Breast epithelium (tissue), 4 donors: ENCODE measurements around the gene SIL1. TPM values are rescaled to one million over a fixed set of nuclear protein-coding genes. Genes with fewer than 3 reads are reported as not detected.

ENCODE experiments used
- DNase-seq, 2 donors: peaks; one replicate each; pipeline ENCODE4 v3.0.0-alpha.2; 2019; ENCODE audit warnings: low spot score in 2 of 2
- H3K27ac ChIP-seq, 2 donors: fragments of 200-600 bp; sonication (generic) in 1 of 2; one replicate each; pipeline ENCODE4 v1.5.1; 2016 to 2019; ENCODE audit warnings: mild to moderate bottlenecking in 1 of 2
- H3K27me3 ChIP-seq, 2 donors: fragments of 200-600 bp; sonication (generic) in 1 of 2; one replicate each; pipeline versions ENCODE4 v1.5.1 to v1.6.0; 2017 to 2019; ENCODE audit warnings: control low read depth in 1 of 2, mild to moderate bottlenecking in 1 of 2
- H3K36me3 ChIP-seq: fragments of 200-600 bp; one replicate; pipeline ENCODE4 v1.5.1; 2019
- H3K4me1 ChIP-seq, 2 donors: fragments of 200-600 bp; sonication (generic); one replicate each; pipeline ENCODE4 v1.5.1; 2016 to 2019; ENCODE audit warnings: control low read depth in 1 of 2
- H3K4me3 ChIP-seq, 3 donors: fragments of 200-600 bp; sonication (generic); 1 replicate in 2 of 3; 2 replicates in 1 of 3; pipeline ENCODE4 v1.5.1; 2016 to 2019; ENCODE audit warnings: mild to moderate bottlenecking in 3 of 3, moderate library complexity in 2 of 3
- H3K9me3 ChIP-seq, 2 donors: fragments of 200-600 bp; sonication (generic) in 1 of 2; one replicate each; pipeline ENCODE4 v1.5.1; 2016 to 2019; ENCODE audit warnings: control low read depth in 1 of 2
- POLR2A ChIP-seq: fragments of 450-650 bp; IDR thresholded peaks from one replicate; pipeline ENCODE4 v1.6.1; 2016; ENCODE audit warnings: antibody characterized with exemption, mild to moderate bottlenecking, moderate library complexity
- POLR2AphosphoS5 ChIP-seq, 3 donors: sonication (generic); formaldehyde crosslinking; IDR thresholded peaks; one replicate each; pipeline ENCODE4 v1.6.1; 2017; ENCODE audit warnings: antibody characterized with exemption in 3 of 3
- intact Hi-C: fragments of 100-400 bp; cut with DNase I; formaldehyde crosslinking; loops from one replicate; pipeline ENCODE4 v1.15.1; 2023; ENCODE audit warnings: low total_unique reads
- total RNA-seq, 3 donors: library from RNA; depleted of rRNA; stranded (reverse); fragments of >200 nt; gene quantifications; one replicate each; pipeline ENCODE4 v1.1.0, GENCODE V29; 2016
- TF ChIP-seq, protein P1 (sequence below), 3 donors: fragments of 450-650 bp; IDR thresholded peaks; one replicate each; pipeline ENCODE4 v1.5.1; 2016 to 2017; ENCODE audit warnings: antibody characterized with exemption in 3 of 3, mild to moderate bottlenecking in 3 of 3, moderate library complexity in 3 of 3

The SIL1 gene
- total RNA-seq, 3 donors from 2014 or later: 29.9 to 63.9 (median 48.2) TPM

DNA sequence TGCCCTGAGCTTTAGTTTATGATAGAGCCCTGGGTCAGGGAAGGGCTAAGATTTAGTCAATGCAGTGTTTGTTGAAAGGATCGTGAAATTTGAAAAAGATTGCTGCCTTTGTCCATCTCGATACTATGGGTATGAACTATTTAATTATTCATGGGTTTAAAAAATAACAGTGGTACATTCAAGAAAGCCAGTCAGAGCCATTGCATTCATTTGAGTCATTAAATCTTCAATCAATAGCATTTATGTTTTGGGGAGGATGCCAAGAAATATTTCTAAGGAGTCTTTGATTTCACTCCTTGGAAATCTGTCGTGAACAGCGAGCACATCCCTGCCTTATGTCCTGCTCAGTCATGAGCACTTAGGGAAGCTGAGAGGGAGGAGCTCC is 268.6 kb downstream of the SIL1 start:
- H3K27ac ChIP-seq: peak overlapping the region; percentile 36 to 51

DNA sequence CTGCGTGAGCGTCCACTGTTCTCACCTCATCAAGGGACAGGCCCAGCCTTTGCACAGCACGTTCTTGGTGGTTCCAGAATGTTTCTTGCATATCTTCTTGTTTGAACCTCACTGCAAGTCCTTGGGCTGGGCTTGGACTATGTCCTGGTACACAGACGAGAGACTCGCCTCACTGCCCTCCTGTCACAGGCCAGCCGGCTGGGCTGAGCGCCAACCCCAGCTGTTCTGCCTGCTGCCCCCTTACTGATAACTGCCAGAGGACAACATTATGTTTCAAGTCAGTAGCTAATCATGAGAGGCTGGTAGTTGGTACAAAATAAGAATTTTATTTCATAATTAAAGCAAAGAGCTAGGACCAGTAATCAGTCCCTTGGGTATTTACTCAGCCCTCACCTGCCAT is 270.2 kb downstream of the SIL1 start:
- no peak for DNase-seq
- no peak for TF ChIP-seq POLR2AphosphoS5 (IDR thresholded peaks at IDR 0.05)
- no peak for TF ChIP-seq POLR2A
- TF ChIP-seq, protein P1, sequence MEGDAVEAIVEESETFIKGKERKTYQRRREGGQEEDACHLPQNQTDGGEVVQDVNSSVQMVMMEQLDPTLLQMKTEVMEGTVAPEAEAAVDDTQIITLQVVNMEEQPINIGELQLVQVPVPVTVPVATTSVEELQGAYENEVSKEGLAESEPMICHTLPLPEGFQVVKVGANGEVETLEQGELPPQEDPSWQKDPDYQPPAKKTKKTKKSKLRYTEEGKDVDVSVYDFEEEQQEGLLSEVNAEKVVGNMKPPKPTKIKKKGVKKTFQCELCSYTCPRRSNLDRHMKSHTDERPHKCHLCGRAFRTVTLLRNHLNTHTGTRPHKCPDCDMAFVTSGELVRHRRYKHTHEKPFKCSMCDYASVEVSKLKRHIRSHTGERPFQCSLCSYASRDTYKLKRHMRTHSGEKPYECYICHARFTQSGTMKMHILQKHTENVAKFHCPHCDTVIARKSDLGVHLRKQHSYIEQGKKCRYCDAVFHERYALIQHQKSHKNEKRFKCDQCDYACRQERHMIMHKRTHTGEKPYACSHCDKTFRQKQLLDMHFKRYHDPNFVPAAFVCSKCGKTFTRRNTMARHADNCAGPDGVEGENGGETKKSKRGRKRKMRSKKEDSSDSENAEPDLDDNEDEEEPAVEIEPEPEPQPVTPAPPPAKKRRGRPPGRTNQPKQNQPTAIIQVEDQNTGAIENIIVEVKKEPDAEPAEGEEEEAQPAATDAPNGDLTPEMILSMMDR (IDR thresholded peaks at IDR 0.05): no peak
- Histone ChIP-seq H3K36me3 (peaks cover 23% of the 10 kb centered on the region), H3K4me1 (no peaks in the 10 kb centered on the region), H3K27me3 (no peaks in the 10 kb centered on the region), H3K27ac (no peak overlapping the region), H3K4me3 (no peak overlapping the region), H3K9me3 (no peaks in the 10 kb centered on the region)
- intact Hi-C loops: no loop called here

More for the DNA sequence above, 268.6 kb downstream of the SIL1 start:
- H3K36me3 ChIP-seq: peaks cover 23% of the 10 kb centered on the region
- H3K4me1 ChIP-seq: no peaks in the 10 kb centered on the region
- intact Hi-C loops: no loop called here
- no peak for DNase-seq
- no peak overlapping the region for H3K4me3 ChIP-seq
- no peaks in the 10 kb centered on the region for H3K27me3 ChIP-seq
- no peaks in the 10 kb centered on the region for H3K9me3 ChIP-seq
- TF ChIP-seq POLR2AphosphoS5 (IDR thresholded peaks at IDR 0.05): no peak
- TF ChIP-seq POLR2A: no peak
- TF ChIP-seq, protein P1 (IDR thresholded peaks at IDR 0.05): no peak

DNA sequence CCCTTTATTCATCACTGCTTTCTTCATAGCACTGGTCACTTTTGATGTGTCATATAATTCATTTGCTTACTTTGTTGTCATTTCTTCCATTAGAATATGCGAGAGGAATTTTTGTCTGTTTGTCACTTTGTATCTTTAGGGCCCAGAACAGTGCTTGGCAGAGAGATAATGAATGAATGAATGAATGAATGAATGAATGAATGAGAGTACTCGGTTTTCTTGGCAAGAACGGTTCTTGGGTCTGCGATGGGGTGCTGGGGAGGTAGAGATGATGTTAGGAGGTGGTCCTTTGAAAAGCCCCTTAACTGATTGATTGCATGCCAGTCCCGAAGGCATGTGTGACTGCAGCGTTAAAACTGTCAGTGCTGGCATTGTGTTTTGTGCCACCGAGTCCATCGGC is 270.6 kb downstream of the SIL1 start:
- intact Hi-C loops: no loop called here
- no peaks in the 10 kb centered on the region for H3K9me3 ChIP-seq
- no peaks in the 10 kb centered on the region for H3K4me1 ChIP-seq
- H3K27me3 ChIP-seq: no peaks in the 10 kb centered on the region
- H3K27ac ChIP-seq: no peak overlapping the region
- peaks cover 19% of the 10 kb centered on the region for H3K36me3 ChIP-seq
- TF ChIP-seq POLR2AphosphoS5 (IDR thresholded peaks at IDR 0.05): no peak
- TF ChIP-seq, protein P1 (IDR thresholded peaks at IDR 0.05): no peak
- TF ChIP-seq POLR2A: no peak
- DNase-seq: no peak
- H3K4me3 ChIP-seq: no peak overlapping the region

DNA sequence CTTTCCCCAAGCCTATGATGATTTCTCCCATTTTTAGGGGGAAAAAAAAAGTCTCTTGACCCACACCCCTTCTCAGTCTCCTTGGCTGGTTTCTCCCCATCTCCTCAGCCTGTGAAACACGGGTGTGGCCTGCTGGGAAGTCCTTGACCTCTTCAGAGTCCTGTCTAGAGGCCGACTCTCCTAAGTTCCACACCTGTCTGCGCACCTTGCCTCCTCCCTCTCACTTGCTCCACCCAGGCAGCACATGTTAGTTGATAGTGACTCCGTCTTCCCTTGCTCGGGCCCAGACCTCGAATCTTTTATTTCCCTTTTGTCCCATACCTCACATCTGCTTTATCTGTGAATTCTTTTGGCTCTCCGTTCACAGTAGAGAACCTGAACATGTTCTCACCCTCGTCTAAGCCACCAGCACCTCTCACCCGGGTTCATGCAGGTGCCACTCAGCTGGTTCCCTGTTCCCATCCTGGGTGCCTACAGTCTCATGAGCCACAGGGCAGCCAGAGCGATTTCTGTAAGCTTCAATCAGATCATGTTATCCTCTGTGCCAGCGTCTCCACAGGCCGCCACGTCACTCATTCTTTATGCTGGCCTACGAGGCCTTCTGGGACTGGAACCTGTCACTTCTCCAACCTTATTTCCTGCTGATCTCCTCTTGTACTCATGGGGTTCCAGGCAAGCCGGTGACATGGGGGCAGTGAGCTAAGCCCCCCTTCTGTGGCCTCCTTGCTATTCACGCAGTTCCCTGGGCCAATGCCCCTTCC is 271.3 kb downstream of the SIL1 start:
- Histone ChIP-seq H3K4me3 (no peak overlapping the region), H3K27me3 (no peaks in the 10 kb centered on the region), H3K9me3 (no peaks in the 10 kb centered on the region), H3K4me1 (no peaks in the 10 kb centered on the region), H3K36me3 (peaks cover 12% of the 10 kb centered on the region), H3K27ac (no peak overlapping the region)
- no peak for DNase-seq
- intact Hi-C loops: no loop called here
- TF ChIP-seq POLR2A (no peak), POLR2AphosphoS5 (IDR thresholded peaks at IDR 0.05) (no peak)
- TF ChIP-seq, protein P1 (IDR thresholded peaks at IDR 0.05): no peak

DNA sequence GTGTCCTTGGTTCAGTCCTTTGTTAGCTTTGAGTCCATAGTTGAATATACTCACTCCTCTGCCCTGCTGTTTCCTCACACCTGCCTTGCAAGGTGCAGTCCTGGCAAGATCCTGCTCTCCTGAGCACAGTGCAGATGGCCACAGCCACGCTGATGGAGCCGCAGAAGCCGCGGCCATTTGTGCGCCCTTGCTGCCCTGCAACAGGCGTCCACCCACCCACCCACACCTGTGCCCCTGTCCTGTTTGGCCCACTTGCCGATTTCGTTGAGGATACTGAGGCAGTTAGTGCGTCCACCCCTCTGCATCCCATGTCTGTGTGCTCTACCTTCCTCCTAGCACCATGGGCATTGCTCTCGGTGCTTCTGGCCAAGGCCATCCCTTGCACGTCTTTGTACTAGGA is 271.9 kb downstream of the SIL1 start:
- H3K4me1 ChIP-seq: no peaks in the 10 kb centered on the region
- no peaks in the 10 kb centered on the region for H3K9me3 ChIP-seq
- peaks cover 7% of the 10 kb centered on the region for H3K36me3 ChIP-seq
- no peak for TF ChIP-seq POLR2A
- TF ChIP-seq POLR2AphosphoS5 (IDR thresholded peaks at IDR 0.05): no peak
- TF ChIP-seq, protein P1 (IDR thresholded peaks at IDR 0.05): no peak
- H3K4me3 ChIP-seq: no peak overlapping the region
- no peak for DNase-seq
- intact Hi-C loops: no loop called here
- no peaks in the 10 kb centered on the region for H3K27me3 ChIP-seq
- no peak overlapping the region for H3K27ac ChIP-seq
